IgD-negative memory B cell (primary cell): ENCODE measurements around the gene SULT1A1. TPM values are rescaled to one million over a fixed set of nuclear protein-coding genes. Genes with fewer than 3 reads are reported as not detected.
"Not testable (repeated sequence)": the region's sequence is repeated elsewhere in the genome, so short reads cannot be mapped to it uniquely, and the experiment has no call there.

Experiments
- H3K27ac Mint-ChIP-seq, 3 donors: one replicate each; pipeline ENCODE4 v1.8.0; 2020 to 2022; ENCODE audit warnings: mild to moderate bottlenecking in 3 of 3, mixed read lengths in 3 of 3, moderate library complexity in 1 of 3
- H3K27me3 Mint-ChIP-seq: one replicate; pipeline ENCODE4 v1.8.0; 2021; ENCODE audit warnings: mixed read lengths
- H3K36me3 Mint-ChIP-seq: one replicate; pipeline ENCODE4 v1.8.0; 2020; ENCODE audit warnings: mild to moderate bottlenecking, mixed read lengths
- H3K4me1 Mint-ChIP-seq, 3 donors: one replicate each; pipeline ENCODE4 v1.8.0; 2020 to 2022; ENCODE audit warnings: mixed read lengths in 3 of 3, mild to moderate bottlenecking in 1 of 3
- H3K4me3 Mint-ChIP-seq, 4 donors: one replicate each; pipeline ENCODE4 v1.8.0; 2020 to 2022; ENCODE audit warnings: mild to moderate bottlenecking in 4 of 4, mixed read lengths in 4 of 4, moderate library complexity in 3 of 4
- H3K9me3 Mint-ChIP-seq, 3 donors: one replicate each; pipeline ENCODE4 v1.8.0; 2020 to 2021; ENCODE audit warnings: mixed read lengths in 3 of 3, mild to moderate bottlenecking in 1 of 3
- polyA plus RNA-seq: library from polyadenylated mRNA; unstranded; fragments of 300-500 nt; fragmentation: Illumina TruSeq; gene quantifications from one replicate; pipeline ENCODE4 v1.2.3, GENCODE V29; 2021

The SULT1A1 gene
- polyA plus RNA-seq, 1 donor from 2014 or later: 8.2 TPM

DNA sequence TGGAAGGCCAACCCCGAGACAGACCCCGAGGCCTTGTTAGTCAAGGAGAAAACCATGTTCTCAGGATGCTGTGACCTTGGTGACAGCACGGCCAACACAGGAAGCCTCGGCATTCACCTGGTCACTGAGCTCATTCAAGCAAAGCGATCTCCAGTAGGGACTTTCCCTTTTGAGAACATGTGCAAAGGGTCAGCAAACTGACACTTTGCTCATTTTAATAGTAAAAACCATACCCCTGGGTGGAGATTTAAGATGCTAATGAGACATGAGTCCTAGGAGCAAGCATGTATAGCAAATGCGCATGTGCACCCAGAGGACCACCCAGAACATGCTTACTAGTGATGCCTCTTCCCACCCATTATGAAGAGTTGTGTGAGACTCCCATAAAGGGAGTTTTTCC is 7.3 kb downstream of the SULT1A1 start:
- H3K4me3 Mint-ChIP-seq: peak overlapping the region in 2 of 4 donors; percentile 17 to 49
- H3K4me1 Mint-ChIP-seq: peaks cover 0 to 5% (median 3%) of the 10 kb centered on the region in 3 donors
- H3K9me3 Mint-ChIP-seq: no peaks in the 10 kb centered on the region
- H3K27me3 Mint-ChIP-seq: peaks cover 2% of the 10 kb centered on the region
- no peaks in the 10 kb centered on the region for H3K36me3 Mint-ChIP-seq
- no peak overlapping the region for H3K27ac Mint-ChIP-seq

DNA sequence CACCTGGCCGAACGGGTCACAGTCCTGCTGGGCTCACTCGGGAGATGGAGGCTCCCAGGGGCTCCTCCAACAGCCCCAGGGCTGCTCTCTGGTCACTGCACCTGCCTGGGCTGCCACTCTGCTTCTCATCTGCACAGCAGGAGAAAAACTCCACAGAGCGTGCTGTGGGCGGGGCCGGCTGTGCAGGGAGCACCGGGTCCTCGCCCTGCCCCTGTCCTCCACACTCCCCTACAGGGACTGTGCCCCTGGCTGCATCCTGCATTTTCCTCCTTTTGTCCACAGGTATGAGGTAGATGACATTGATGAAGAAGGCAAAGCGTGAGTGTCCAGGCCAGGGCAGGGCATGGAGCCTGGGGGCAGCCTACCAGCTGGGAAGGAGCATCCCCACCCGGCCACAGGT is 7.8 kb downstream of the SULT1A1 start:
- not testable (repeated sequence) for H3K27me3 Mint-ChIP-seq, H3K4me1 Mint-ChIP-seq, H3K27ac Mint-ChIP-seq, H3K36me3 Mint-ChIP-seq, H3K9me3 Mint-ChIP-seq
- H3K4me3 Mint-ChIP-seq: peak overlapping the region in 1 of 4 donors; percentile 17

DNA sequence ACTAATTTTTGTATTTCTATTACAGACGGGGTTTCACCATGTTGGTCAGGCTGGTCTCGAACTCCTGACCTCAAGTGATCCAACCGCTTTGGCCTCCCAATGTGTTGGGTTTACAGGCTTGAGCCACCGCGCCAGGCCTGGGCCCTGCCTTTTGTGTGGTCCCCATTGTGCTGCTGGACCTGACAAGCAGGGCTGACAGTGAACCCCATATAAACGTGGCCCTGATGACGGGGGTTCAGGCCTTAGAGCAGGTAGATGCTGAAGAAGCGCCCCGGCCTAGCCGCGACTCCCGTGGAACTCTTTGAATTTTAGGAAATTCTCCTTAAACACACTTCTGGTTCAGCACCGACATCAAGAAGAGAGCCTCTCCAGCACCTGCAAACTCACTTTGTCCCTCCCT is 8.3 kb downstream of the SULT1A1 start:
- not testable (repeated sequence) for H3K27ac Mint-ChIP-seq, H3K4me1 Mint-ChIP-seq, H3K36me3 Mint-ChIP-seq, H3K27me3 Mint-ChIP-seq, H3K9me3 Mint-ChIP-seq
- H3K4me3 Mint-ChIP-seq: peak overlapping the region in 1 of 4 donors; percentile 21

DNA sequence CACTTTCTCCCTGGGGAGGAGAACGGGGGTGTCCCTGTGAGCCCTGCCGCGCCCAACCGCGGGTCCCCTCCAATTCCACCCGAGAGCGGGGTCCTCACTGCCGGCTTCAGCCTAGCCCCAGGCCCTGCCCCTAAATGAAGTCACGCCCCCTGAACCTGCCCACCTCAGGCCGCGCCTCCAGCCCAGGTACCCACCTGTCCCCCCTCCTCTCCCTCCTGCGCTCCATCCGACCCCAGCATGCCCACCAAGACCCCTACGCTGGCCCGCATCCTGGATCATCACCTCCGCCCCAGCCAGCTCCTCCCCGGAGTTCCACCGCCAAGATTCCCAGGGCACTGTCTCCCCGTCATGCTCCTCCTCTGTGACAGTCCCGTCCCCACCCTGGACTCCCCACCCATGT is 8.9 kb downstream of the SULT1A1 start:
- not testable (repeated sequence) for H3K4me3 Mint-ChIP-seq, H3K9me3 Mint-ChIP-seq, H3K27ac Mint-ChIP-seq, H3K4me1 Mint-ChIP-seq, H3K27me3 Mint-ChIP-seq, H3K36me3 Mint-ChIP-seq

DNA sequence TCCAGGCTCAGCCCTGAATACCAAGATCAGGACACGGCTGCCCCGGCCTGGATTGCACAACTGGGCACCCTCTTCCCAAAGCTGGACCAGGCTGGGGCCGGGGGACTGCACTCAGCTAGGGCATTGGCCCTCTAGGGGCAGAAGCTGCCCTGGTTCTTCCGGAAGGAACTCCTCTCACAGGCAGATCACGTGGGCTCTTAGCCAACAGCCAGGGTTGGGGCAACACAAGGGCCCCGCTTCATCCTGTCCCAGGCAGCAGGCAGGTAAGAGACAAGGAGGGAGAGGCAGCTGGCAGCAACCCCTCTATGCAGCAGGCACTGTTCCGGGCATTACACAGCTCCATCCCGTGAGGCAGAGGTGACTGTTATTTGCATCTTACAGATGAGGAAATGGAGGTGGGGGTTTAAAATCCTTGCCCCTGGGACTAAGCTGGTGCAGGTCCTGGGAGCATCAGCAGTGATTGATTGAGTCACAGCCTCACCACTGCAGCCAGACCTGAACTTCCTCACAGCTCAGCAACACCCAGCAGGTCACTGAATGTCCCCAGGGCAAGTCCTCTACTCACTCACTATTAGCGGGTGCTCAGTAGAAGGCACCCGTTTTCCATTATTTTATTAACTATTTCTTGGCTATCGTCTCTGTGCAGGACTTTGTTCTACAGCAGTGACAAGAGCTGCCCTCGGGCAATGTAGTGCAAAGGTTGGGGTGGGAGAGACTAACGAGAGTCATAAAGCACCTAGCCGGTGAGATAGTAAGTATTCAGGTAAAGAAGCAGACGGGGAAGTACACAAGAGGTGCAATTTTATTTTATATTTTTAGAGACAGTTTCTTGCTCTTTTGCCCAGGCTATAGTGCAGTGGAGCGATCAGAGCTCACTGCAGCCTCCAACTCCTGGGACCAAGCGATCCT is 10.2 kb downstream of the SULT1A1 start:
- not testable (repeated sequence) for H3K36me3 Mint-ChIP-seq, H3K27ac Mint-ChIP-seq, H3K9me3 Mint-ChIP-seq, H3K4me1 Mint-ChIP-seq, H3K27me3 Mint-ChIP-seq, H3K4me3 Mint-ChIP-seq

DNA sequence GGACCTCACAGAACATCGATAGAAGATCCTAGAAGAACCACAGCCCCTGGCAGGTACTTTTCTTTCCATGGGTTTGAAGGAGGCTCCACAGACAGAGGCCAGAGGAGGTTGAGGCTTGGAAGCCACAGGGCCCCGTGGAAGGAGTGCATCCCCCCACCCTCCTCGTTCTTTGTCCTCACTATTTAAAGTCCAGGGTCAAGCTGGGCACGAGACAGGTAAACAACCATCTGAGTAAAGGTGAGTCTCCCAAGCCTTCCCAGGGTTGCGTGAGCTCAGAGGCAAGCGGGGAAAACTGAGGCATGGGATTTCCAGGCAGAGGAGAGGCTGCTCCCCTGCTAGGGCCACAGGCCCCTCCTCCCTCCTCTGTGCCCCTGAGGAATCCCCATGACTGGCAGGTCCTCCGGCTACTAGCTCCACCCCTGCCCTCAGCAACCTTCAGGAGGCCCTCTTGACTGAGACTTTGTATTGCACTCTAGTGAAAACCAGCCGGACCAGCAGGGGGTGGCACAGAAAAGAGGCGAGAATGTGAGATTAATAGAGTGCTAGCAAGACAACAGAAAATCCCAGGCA is 12.1 kb downstream of the SULT1A1 start:
- Mint-ChIP-seq H3K4me3 (no peak overlapping the region), H3K4me1 (peaks cover 2 to 4% (median 3%) of the 10 kb centered on the region in 3 donors), H3K9me3 (no peaks in the 10 kb centered on the region), H3K27me3 (no peaks in the 10 kb centered on the region), H3K27ac (no peak overlapping the region), H3K36me3 (no peaks in the 10 kb centered on the region)

DNA sequence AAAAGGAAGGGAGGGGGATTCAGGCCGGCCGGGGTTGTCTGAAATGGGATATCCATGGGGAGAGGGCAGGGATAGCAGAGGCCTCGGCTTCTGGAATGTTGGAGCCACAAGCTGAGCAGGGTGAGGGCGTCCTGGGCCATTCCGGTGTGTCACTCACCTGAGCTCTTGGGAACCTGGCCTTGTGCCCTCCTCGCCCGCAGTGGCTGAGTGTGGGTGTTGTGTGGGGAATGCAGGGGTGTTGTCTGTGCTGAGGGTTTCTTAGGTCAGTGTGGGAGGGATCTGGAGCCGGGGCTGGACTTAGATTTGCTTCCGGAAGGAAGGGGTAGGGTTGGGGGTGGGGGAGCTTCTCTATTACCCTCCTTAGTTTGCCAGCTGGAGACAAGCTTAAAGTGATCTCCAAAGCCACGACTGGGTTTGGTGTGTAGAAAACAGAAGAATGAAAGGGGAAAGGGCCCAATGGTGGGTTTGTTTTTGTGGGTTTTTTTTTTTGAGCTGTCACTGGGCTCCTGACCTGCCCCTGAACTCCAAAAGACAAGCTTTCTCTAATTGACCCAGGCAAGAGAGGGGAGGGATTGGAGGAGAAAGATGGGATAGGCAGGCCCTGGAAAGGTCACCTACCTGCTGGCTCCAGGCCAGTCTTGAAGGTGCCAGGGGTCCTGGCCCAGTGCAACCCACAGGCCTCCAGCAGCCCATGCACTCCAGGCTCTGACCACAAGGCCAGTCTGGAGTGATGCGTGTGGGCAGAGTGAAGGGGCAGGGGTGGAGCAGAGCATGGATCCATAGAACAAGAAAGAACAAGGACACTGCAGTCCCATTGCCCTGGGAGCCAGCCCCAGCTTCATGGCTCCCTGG is 12.8 kb downstream of the SULT1A1 start, which contains the start of gene SULT1A2:
SULT1A2 (minus strand) TSS at position 211 of the 852 bp plus-strand sequence. CDS start 1,120 bp downstream, outside the sequence.
- H3K36me3 Mint-ChIP-seq: no peaks in the 10 kb centered on the region
- no peak within 1 kb of the TSS for H3K4me3 Mint-ChIP-seq
- H3K27me3 Mint-ChIP-seq: no peaks in the 10 kb centered on the region
- peaks cover 0 to 2% (median 0%) of the 10 kb centered on the region in 3 donors for H3K4me1 Mint-ChIP-seq
- no peaks in the 10 kb centered on the region for H3K9me3 Mint-ChIP-seq
- no peak within 1 kb of the TSS for H3K27ac Mint-ChIP-seq

DNA sequence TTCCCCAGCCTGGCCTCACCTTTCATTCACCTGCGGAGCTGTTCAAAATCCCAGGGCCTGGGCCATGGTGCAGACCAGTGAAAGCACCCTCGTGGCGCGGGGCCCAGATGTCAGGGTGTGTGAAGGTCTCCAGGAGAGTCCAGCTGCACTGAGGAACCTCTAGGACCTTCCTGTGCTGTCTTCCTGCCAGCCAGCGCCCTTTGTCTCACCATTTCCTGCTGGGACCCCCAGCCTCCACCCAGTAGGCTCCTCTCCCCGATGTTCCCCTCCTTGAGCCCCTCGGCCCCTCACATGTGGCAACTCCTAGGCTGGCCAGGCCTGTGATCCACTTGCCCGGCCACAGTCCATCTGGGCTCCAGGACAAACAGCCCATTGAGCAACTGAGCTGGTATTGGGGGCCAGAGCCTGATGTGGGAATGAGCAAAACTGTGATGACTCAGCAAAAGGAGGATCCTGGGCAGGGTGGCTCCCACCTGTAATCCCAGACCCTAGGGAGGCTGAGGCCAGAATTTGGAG is 13.7 kb downstream of the SULT1A1 start:
- no peaks in the 10 kb centered on the region for H3K27me3 Mint-ChIP-seq
- H3K4me1 Mint-ChIP-seq: peaks cover 0 to 2% (median 0%) of the 10 kb centered on the region in 3 donors
- no peaks in the 10 kb centered on the region for H3K9me3 Mint-ChIP-seq
- no peak overlapping the region for H3K4me3 Mint-ChIP-seq
- H3K36me3 Mint-ChIP-seq: peaks cover 4% of the 10 kb centered on the region
- no peak overlapping the region for H3K27ac Mint-ChIP-seq

DNA sequence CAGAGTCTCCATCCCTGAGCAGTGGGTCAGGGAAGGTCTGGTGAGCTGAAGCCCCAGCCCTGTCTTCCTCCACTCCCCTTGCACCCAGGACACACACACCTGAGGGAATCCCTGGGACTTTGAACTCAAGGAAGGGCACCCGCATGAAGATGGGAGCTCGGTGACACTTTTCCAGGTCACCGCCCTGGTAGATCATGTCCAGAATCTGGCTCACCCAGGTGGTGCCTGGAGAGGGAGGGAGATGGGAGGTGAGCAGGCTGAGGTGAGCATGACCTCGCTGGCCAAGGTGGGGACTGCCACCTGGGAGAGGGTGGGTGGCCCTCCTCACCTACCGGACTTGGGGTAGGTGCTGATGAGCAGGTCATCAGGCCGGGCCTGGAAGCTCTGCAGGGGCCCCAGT is 14.4 kb downstream of the SULT1A1 start:
- H3K9me3 Mint-ChIP-seq, H3K4me1 Mint-ChIP-seq, H3K27me3 Mint-ChIP-seq, H3K36me3 Mint-ChIP-seq, H3K27ac Mint-ChIP-seq: not testable (repeated sequence)
- peak overlapping the region in 1 of 4 donors; percentile 32 for H3K4me3 Mint-ChIP-seq

DNA sequence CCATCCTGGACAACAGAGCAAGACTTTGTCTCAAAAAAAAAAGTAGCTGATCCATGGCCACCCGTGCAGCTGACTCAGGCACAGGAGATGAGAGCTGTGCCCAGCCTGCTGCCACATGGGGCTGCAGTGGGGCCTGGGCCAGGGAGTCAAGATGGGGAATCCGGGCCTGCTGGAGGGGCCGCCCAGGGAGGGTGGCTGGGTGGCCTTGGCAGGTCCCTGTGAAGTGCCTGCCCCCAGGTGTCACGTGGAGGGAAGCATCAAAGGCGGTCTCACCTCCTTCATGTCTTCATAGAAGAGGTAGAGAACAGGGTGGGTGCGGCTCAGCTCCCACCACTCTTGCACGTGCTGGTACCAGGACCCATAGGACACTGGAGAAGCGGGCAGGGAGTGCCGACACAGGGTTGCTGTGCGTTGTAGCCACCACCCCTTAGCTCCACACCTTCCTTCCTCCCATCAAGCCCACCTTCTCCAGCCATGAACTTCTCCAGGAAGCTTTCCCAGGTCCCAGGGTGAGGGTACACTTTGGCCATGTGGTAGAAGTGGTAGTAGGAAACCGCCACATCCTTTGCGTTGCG is 16.8 kb downstream of the SULT1A1 start:
- Mint-ChIP-seq H3K27me3 (no peaks in the 10 kb centered on the region), H3K9me3 (no peaks in the 10 kb centered on the region), H3K4me3 (no peak overlapping the region), H3K4me1 (peaks cover 0 to 2% (median 0%) of the 10 kb centered on the region in 3 donors), H3K36me3 (peaks cover 8% of the 10 kb centered on the region), H3K27ac (no peak overlapping the region)

DNA sequence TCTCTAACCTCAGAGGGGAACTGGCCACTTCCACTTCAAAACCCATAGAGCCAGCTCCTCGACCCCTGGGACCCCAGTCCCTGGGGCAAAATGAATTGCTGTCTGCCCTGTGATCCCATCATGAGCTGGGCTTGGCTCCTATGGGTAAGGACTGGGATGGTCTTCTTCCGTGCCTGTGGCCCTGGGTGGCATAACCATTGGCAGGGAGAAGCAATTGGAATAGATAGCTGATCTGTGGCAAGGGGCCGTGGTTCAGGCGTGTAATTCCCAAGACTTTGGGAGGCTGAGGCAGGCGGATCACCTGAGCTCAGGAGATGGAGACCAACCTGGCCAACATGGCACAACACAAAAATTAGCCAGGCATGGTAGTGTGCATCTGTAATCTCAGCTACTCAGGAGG is 17.3 kb downstream of the SULT1A1 start:
- Mint-ChIP-seq H3K27ac (no peak overlapping the region), H3K4me1 (peaks cover 0 to 2% (median 0%) of the 10 kb centered on the region in 3 donors), H3K36me3 (peaks cover 8% of the 10 kb centered on the region), H3K9me3 (no peaks in the 10 kb centered on the region), H3K4me3 (no peak overlapping the region), H3K27me3 (no peaks in the 10 kb centered on the region)

DNA sequence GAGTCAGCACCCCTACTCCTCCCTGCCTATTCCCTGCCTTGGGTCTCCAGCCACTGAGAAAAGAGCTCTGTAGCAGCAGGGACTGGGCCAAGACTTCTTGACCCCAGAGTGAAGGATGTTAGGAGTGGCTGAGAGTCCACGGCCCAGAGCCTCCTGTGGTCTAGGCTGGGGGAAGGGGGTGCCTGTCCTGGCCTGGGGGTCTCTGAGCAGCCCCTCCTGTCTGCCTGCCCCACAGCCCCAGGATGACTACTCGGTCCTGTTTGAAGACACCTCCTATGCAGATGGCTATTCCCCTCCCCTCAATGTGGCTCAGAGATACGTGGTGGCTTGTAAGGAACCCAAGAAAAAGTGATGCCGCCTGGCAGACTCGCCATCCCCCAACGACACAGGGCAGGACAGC is 18.5 kb downstream of the SULT1A1 start:
- no peaks in the 10 kb centered on the region for H3K9me3 Mint-ChIP-seq
- H3K27me3 Mint-ChIP-seq: no peaks in the 10 kb centered on the region
- peaks cover 8% of the 10 kb centered on the region for H3K36me3 Mint-ChIP-seq
- no peak overlapping the region for H3K4me3 Mint-ChIP-seq
- H3K4me1 Mint-ChIP-seq: peaks cover 0 to 4% (median 0%) of the 10 kb centered on the region in 3 donors
- H3K27ac Mint-ChIP-seq: no peak overlapping the region

DNA sequence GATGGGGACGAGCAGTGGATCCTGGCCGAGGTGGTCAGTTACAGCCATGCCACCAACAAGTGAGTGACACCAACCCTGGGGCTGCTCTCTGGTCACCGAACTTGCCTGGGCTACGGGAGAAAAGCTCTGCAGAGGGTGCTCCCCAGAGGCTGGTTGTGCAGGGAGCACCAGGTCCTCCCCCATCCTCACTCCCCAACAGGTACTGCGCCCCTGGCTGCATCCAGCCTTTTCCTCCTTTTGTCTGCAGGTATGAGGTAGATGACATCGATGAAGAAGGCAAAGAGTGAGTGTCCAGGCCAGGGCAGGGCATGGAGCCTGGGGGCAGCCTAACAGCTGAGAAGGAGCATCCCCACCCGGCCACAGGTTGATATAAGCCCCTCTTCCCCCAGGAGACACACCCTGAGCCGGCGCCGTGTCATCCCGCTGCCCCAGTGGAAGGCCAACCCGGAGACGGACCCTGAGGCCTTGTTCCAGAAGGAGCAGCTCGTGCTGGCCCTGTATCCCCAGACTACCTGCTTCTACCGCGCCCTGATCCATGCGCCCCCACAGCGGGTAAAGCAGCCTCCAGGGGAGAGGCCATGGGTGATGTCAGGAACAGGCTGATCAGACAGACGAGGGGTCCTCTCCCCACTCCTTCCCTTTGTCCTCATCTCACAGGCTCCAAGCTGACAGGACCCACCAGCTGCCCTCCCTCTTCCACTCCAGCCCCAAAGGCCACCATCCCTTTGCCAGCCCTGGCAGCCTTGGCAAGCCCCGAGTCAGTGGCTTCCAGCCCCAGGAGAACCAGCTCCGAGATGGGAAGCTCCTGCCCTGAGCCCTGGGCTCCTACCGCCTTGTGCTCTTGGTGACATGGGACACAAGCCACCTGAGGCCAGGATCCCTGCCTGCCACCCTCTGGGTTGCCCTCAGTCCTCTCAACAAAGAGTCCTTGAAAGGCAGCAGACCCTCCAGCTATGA is 19.2 kb downstream of the SULT1A1 start:
- H3K4me3 Mint-ChIP-seq: no peak overlapping the region
- no peaks in the 10 kb centered on the region for H3K9me3 Mint-ChIP-seq
- no peak overlapping the region for H3K27ac Mint-ChIP-seq
- H3K4me1 Mint-ChIP-seq: peaks cover 0 to 4% (median 0%) of the 10 kb centered on the region in 3 donors
- H3K27me3 Mint-ChIP-seq: no peaks in the 10 kb centered on the region
- H3K36me3 Mint-ChIP-seq: peaks cover 10% of the 10 kb centered on the region

DNA sequence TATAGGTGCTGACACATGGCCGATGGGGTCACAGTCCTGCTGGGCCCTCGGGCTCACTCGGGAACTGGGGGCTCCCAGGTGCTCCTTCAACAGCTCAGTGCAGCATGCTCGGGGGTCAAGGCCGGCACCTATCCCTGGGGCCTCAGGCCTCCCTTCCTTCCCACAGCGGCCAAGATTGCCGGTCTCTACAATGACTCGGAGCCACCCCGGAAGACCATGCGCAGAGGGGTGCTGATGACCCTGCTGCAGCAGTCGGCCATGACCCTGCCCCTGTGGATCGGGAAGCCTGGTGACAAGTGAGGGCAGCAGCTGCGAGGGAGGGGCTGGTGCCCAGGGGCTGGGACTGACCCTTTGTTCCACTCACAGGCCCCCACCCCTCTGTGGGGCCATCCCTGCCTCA is 19.9 kb downstream of the SULT1A1 start:
- H3K27ac Mint-ChIP-seq: no peak overlapping the region
- H3K9me3 Mint-ChIP-seq: no peaks in the 10 kb centered on the region
- no peaks in the 10 kb centered on the region for H3K27me3 Mint-ChIP-seq
- H3K36me3 Mint-ChIP-seq: peaks cover 10% of the 10 kb centered on the region
- no peak overlapping the region for H3K4me3 Mint-ChIP-seq
- H3K4me1 Mint-ChIP-seq: peaks cover 0 to 4% (median 0%) of the 10 kb centered on the region in 3 donors
